Measurements from ENCODE around the gene MOCS3.
A peak's percentile ranks its signal among the peaks of the same experiment; 100 is the strongest.

Gene MOCS3

GRCh38 chr20:50958615-50959542 lies at the start of gene MOCS3:
Gene MOCS3, plus strand, starts transcription at chr20:50958818. Its CDS starts 25 bp downstream, at chr20:50958843.
- peak; percentile 96 for DNase-seq (ENCODE audit: low spot score)

GRCh38 chr20:50909413-50909812 lies 49.2 kb upstream of the MOCS3 start:
- DNase-seq (ENCODE audit: low spot score) = no peak

GRCh38 chr20:50911030-50911429 lies 47.6 kb upstream of the MOCS3 start:
- no peak for DNase-seq (ENCODE audit: low spot score)

- DNase-seq (ENCODE audit: low spot score) = no peak
Observed at GRCh38 chr20:50911716-50912115, 46.9 kb upstream of the MOCS3 start.

- no peak for DNase-seq (ENCODE audit: low spot score)
Observed at GRCh38 chr20:50913690-50914375, 44.8 kb upstream of the MOCS3 start.

- DNase-seq (ENCODE audit: low spot score) = no peak
Observed at GRCh38 chr20:50915424-50915823, 43.2 kb upstream of the MOCS3 start.

GRCh38 chr20:50916257-50916656 lies 42.4 kb upstream of the MOCS3 start:
- DNase-seq (ENCODE audit: low spot score) = no peak

- no peak for DNase-seq (ENCODE audit: low spot score)
Observed at GRCh38 chr20:50916934-50917333, 41.7 kb upstream of the MOCS3 start.

- DNase-seq (ENCODE audit: low spot score) = no peak
Observed at GRCh38 chr20:50918403-50918802, 40.2 kb upstream of the MOCS3 start.

- DNase-seq (ENCODE audit: low spot score) = no peak
Observed at GRCh38 chr20:50919567-50919966, 39.1 kb upstream of the MOCS3 start.

- DNase-seq (ENCODE audit: low spot score) = no peak
Observed at GRCh38 chr20:50920997-50921396, 37.6 kb upstream of the MOCS3 start.

GRCh38 chr20:50921803-50922501 lies 36.7 kb upstream of the MOCS3 start:
- no peak for DNase-seq (ENCODE audit: low spot score)

GRCh38 chr20:50924261-50924920 lies 34.2 kb upstream of the MOCS3 start:
- DNase-seq (ENCODE audit: low spot score) = no peak

- no peak for DNase-seq (ENCODE audit: low spot score)
Observed at GRCh38 chr20:50926530-50926929, 32.1 kb upstream of the MOCS3 start.

GRCh38 chr20:50928469-50928868 lies 30.1 kb upstream of the MOCS3 start:
- DNase-seq (ENCODE audit: low spot score) = no peak

GRCh38 chr20:50929299-50930138 lies 29.1 kb upstream of the MOCS3 start:
- peak; percentile 93 for DNase-seq (ENCODE audit: low spot score)

GRCh38 chr20:50930139-50930975 lies 28.3 kb upstream of the MOCS3 start:
- no peak for DNase-seq (ENCODE audit: low spot score)

GRCh38 chr20:50930976-50931305 lies 27.7 kb upstream of the MOCS3 start:
- no peak for DNase-seq (ENCODE audit: low spot score)

GRCh38 chr20:50931306-50932015 lies 27.2 kb upstream of the MOCS3 start, which contains the start of gene ADNP:
Gene ADNP, minus strand, starts transcription at chr20:50931437. Its CDS starts 27,441 bp downstream, at chr20:50903996.
- peak; percentile 98 for DNase-seq (ENCODE audit: low spot score)
